ENCODE measurements around the gene LRPAP1. TPM values are rescaled to one million over a fixed set of nuclear protein-coding genes. Genes with fewer than 3 reads are reported as not detected.
"Not testable (repeated sequence)": the region's sequence is repeated elsewhere in the genome, so short reads cannot be mapped to it uniquely, and the experiment has no call there.

LRPAP1 gene
- total and polyA plus RNA-seq, 2 donors (not counting 1 experiment from before 2014, with no cell fraction given): 62.9 to 80.5 TPM

- Histone ChIP-seq H3K27me3 (ENCODE audit: control insufficient read depth, insufficient read depth, low read length) (peaks cover 17% of the 10 kb centered on the region), H3K9me3 (ENCODE audit: control insufficient read depth, insufficient read depth, low read depth, low read length) (no peaks in the 10 kb centered on the region)
These were observed 71.3 kb downstream of the LRPAP1 start for GRCh38 chr4:3460926-3461325.

GRCh38 chr4:3459156-3459555, 73.1 kb downstream of the LRPAP1 start:
- H3K79me2 ChIP-seq (ENCODE audit: control insufficient read depth, insufficient read depth, low read length): not testable (repeated sequence)
- peaks cover 17% of the 10 kb centered on the region for H3K27me3 ChIP-seq (ENCODE audit: control insufficient read depth, insufficient read depth, low read length)

More at GRCh38 chr4:3460926-3461325, 71.3 kb downstream of the LRPAP1 start:
- Histone ChIP-seq H3K4me1 (ENCODE audit: control insufficient read depth, extremely low read depth, insufficient read depth, low read length) (no peaks in the 10 kb centered on the region), H3K27ac (ENCODE audit: insufficient read depth, low read length) (no peak overlapping the region), H3K4me2 (ENCODE audit: extremely low read depth, insufficient read depth, low read length) (no peak overlapping the region), H3K9ac (ENCODE audit: insufficient read depth, low read length) (no peak overlapping the region), H4K20me1 (ENCODE audit: control insufficient read depth, extremely low read depth, insufficient read depth, low read length) (no peaks in the 10 kb centered on the region), H3K4me3 (replicated peaks in 1 of 4; ENCODE audit: control extremely low read depth in 1 of 4, insufficient read depth in 1 of 4, low read depth in 3 of 4, low read length in 4 of 4) (no peak overlapping the region), H3K36me3 (ENCODE audit: control insufficient read depth, insufficient read depth, low read length) (no peaks in the 10 kb centered on the region), H2AFZ (ENCODE audit: low read length) (no peak overlapping the region), H3K79me2 (ENCODE audit: control insufficient read depth, insufficient read depth, low read length) (no peaks in the 10 kb centered on the region)
- TF ChIP-seq CTCF (conservative IDR thresholded peaks at IDR 0.05 in 1 of 2, IDR thresholded peaks at IDR 0.05 in 1 of 2; ENCODE audit: low read depth in 1 of 2, low read length in 2 of 2): no peak
- TF ChIP-seq EZH2 (IDR thresholded peaks at IDR 0.05; ENCODE audit: low read length, missing control alignments): no peak
- no peak for DNase-seq (ENCODE audit: low read depth in 2 of 2)

GRCh38 chr4:3458371-3458770, 73.9 kb downstream of the LRPAP1 start:
- H3K27ac ChIP-seq (ENCODE audit: insufficient read depth, low read length): no peak overlapping the region
- no peaks in the 10 kb centered on the region for H3K9me3 ChIP-seq (ENCODE audit: control insufficient read depth, insufficient read depth, low read depth, low read length)
- H2AFZ ChIP-seq (ENCODE audit: low read length): no peak overlapping the region
- no peak overlapping the region for H3K9ac ChIP-seq (ENCODE audit: insufficient read depth, low read length)
- TF ChIP-seq EZH2 (IDR thresholded peaks at IDR 0.05; ENCODE audit: low read length, missing control alignments) (no peak), CTCF (conservative IDR thresholded peaks at IDR 0.05 in 1 of 2, IDR thresholded peaks at IDR 0.05 in 1 of 2; ENCODE audit: low read depth in 1 of 2, low read length in 2 of 2) (no peak)
- no peak overlapping the region for H3K4me3 ChIP-seq (replicated peaks in 1 of 4; ENCODE audit: control extremely low read depth in 1 of 4, insufficient read depth in 1 of 4, low read depth in 3 of 4, low read length in 4 of 4)
- H4K20me1 ChIP-seq (ENCODE audit: control insufficient read depth, extremely low read depth, insufficient read depth, low read length): no peaks in the 10 kb centered on the region
- H3K4me2 ChIP-seq (ENCODE audit: extremely low read depth, insufficient read depth, low read length): no peak overlapping the region
- H3K36me3 ChIP-seq (ENCODE audit: control insufficient read depth, insufficient read depth, low read length): no peaks in the 10 kb centered on the region
- no peaks in the 10 kb centered on the region for H3K4me1 ChIP-seq (ENCODE audit: control insufficient read depth, extremely low read depth, insufficient read depth, low read length)
- H3K27me3 ChIP-seq (ENCODE audit: control insufficient read depth, insufficient read depth, low read length): peaks cover 17% of the 10 kb centered on the region
- DNase-seq (ENCODE audit: low read depth in 2 of 2): no peak
- H3K79me2 ChIP-seq (ENCODE audit: control insufficient read depth, insufficient read depth, low read length): no peaks in the 10 kb centered on the region

More at GRCh38 chr4:3459156-3459555, 73.1 kb downstream of the LRPAP1 start:
- H3K9me3 ChIP-seq (ENCODE audit: control insufficient read depth, insufficient read depth, low read depth, low read length); H3K4me2 ChIP-seq (ENCODE audit: extremely low read depth, insufficient read depth, low read length); H4K20me1 ChIP-seq (ENCODE audit: control insufficient read depth, extremely low read depth, insufficient read depth, low read length); DNase-seq (ENCODE audit: low read depth in 2 of 2); H3K4me1 ChIP-seq (ENCODE audit: control insufficient read depth, extremely low read depth, insufficient read depth, low read length); H3K36me3 ChIP-seq (ENCODE audit: control insufficient read depth, insufficient read depth, low read length); H3K9ac ChIP-seq (ENCODE audit: insufficient read depth, low read length); H3K4me3 ChIP-seq (replicated peaks in 1 of 4; ENCODE audit: control extremely low read depth in 1 of 4, insufficient read depth in 1 of 4, low read depth in 3 of 4, low read length in 4 of 4); H2AFZ ChIP-seq (ENCODE audit: low read length); H3K27ac ChIP-seq (ENCODE audit: insufficient read depth, low read length): not testable (repeated sequence)

GRCh38 chr4:3455596-3455995, 76.6 kb downstream of the LRPAP1 start:
- H3K4me1 ChIP-seq (ENCODE audit: control insufficient read depth, extremely low read depth, insufficient read depth, low read length); H3K4me2 ChIP-seq (ENCODE audit: extremely low read depth, insufficient read depth, low read length); H3K9me3 ChIP-seq (ENCODE audit: control insufficient read depth, insufficient read depth, low read depth, low read length); H2AFZ ChIP-seq (ENCODE audit: low read length); DNase-seq (ENCODE audit: low read depth in 2 of 2); H3K4me3 ChIP-seq (replicated peaks in 1 of 4; ENCODE audit: control extremely low read depth in 1 of 4, insufficient read depth in 1 of 4, low read depth in 3 of 4, low read length in 4 of 4); H3K27me3 ChIP-seq (ENCODE audit: control insufficient read depth, insufficient read depth, low read length); H3K27ac ChIP-seq (ENCODE audit: insufficient read depth, low read length); H3K79me2 ChIP-seq (ENCODE audit: control insufficient read depth, insufficient read depth, low read length); H4K20me1 ChIP-seq (ENCODE audit: control insufficient read depth, extremely low read depth, insufficient read depth, low read length); H3K36me3 ChIP-seq (ENCODE audit: control insufficient read depth, insufficient read depth, low read length); H3K9ac ChIP-seq (ENCODE audit: insufficient read depth, low read length): not testable (repeated sequence)

Other genes starting within 250 kb of the LRPAP1 start
- 15.7 and 21.1 TPM in 2 replicates for gene RGS12, start 239.4 kb downstream of the LRPAP1 start, total RNA-seq
- 5.1 and 19.7 TPM in 2 replicates for gene RGS12, start 239.4 kb downstream of the LRPAP1 start, polyA plus RNA-seq
- gene HGFAC, start 90.5 kb downstream of the LRPAP1 start, total RNA-seq: under 0.01 and 0.33 TPM in 2 replicates
- not detected in 2 replicates for gene HGFAC, start 90.5 kb downstream of the LRPAP1 start, polyA plus RNA-seq
- under 0.01 and 0.17 TPM in 2 replicates for gene DOK7, start 69.1 kb downstream of the LRPAP1 start, total RNA-seq
- gene DOK7, start 69.1 kb downstream of the LRPAP1 start, polyA plus RNA-seq: not detected in 2 replicates
- gene ADRA2C, start 234.0 kb upstream of the LRPAP1 start, total RNA-seq: 0.26 and 0.33 TPM in 2 replicates
- 0.12 and 0.30 TPM in 2 replicates for gene ADRA2C, start 234.0 kb upstream of the LRPAP1 start, polyA plus RNA-seq

Data from fibroblast of lung (primary cell).